Cardiac muscle cell (in vitro differentiated cells and primary cell): ENCODE results near the gene OSCP1. TPM values are rescaled to one million over a fixed set of nuclear protein-coding genes. Genes with fewer than 3 reads are reported as not detected.

Experiments
- DNase-seq, 2 donors: peaks; one replicate each; pipeline versions ENCODE4 v3.0.0 to v3.0.0-alpha.2; 2010 to 2017; ENCODE audit warnings: low read depth in 1 of 2, low spot score in 1 of 2
- H3K27ac ChIP-seq: fragments of 200-600 bp; sonication (generic); 2 replicates; pipeline ENCODE4 v1.5.1; 2016
- H3K27me3 ChIP-seq: fragments of 200-600 bp; sonication (generic); 2 replicates; pipeline ENCODE4 v1.6.0; 2016; ENCODE audit warnings: control low read depth
- H3K36me3 ChIP-seq: fragments of 200-600 bp; sonication (generic); 2 replicates; pipeline ENCODE4 v1.5.1; 2016; ENCODE audit warnings: control low read depth
- H3K4me1 ChIP-seq: fragments of 200-600 bp; sonication (generic); 2 replicates; pipeline ENCODE4 v1.8.1; 2017; ENCODE audit warnings: low read depth, mild to moderate bottlenecking, mixed run types
- H3K4me3 ChIP-seq: fragments of 200-600 bp; sonication (generic); 2 replicates; pipeline ENCODE4 v1.5.1; 2016; ENCODE audit warnings: mild to moderate bottlenecking
- H3K9me3 ChIP-seq: fragments of 200-600 bp; sonication (generic); 2 replicates; pipeline ENCODE4 v1.5.1; 2017; ENCODE audit warnings: low read depth, mild to moderate bottlenecking, control low read depth
- polyA plus RNA-seq: library from polyadenylated mRNA; unstranded; fragments of >200 nt; fragmentation: Nextera tagmentation; extraction: Ambion mirVana; gene quantifications from 2 replicates; pipeline ENCODE4 v1.2.1, GENCODE V29; 2016
- total RNA-seq: library from RNA; depleted of rRNA; stranded (reverse); fragments of >200 nt; gene quantifications from 2 replicates; pipeline ENCODE4 v1.2.3, GENCODE V29; 2016
- TF ChIP-seq, protein P1 (sequence below): IDR thresholded peaks from 2 replicates; pipeline ENCODE4 v1.5.1; 2012; ENCODE audit warnings: low read depth, mild to moderate bottlenecking, low read length

The OSCP1 gene
- total and polyA plus RNA-seq, 2 experiments from 2014 or later = 18.5 to 19.5 TPM

DNA sequence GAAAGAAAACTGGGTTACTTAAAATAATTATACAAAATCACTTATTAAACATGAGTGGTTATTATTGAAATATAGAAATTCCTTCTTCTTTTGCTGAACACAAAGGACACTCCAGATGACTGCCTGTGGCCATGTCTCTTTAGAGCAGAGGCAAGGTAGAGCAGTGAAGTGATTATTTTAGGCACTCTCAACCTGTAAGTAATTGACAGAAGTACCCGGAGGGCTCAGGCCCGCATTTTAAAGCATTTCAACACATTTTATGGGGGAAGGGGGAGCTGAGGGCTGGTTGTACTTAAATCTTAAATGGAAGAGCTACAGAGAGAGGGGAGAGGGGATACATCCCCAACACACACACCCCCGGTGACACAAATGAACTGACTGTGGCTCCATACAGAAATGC, 10.2 kb downstream of the OSCP1 start:
- peaks cover 4% of the 10 kb centered on the region for H3K36me3 ChIP-seq
- H3K4me3 ChIP-seq = no peak overlapping the region
- peaks cover 8% of the 10 kb centered on the region for H3K4me1 ChIP-seq
- no peaks in the 10 kb centered on the region for H3K9me3 ChIP-seq
- H3K27ac ChIP-seq = peak overlapping the region; percentile 65
- DNase-seq = no peak
- TF ChIP-seq, protein P1, sequence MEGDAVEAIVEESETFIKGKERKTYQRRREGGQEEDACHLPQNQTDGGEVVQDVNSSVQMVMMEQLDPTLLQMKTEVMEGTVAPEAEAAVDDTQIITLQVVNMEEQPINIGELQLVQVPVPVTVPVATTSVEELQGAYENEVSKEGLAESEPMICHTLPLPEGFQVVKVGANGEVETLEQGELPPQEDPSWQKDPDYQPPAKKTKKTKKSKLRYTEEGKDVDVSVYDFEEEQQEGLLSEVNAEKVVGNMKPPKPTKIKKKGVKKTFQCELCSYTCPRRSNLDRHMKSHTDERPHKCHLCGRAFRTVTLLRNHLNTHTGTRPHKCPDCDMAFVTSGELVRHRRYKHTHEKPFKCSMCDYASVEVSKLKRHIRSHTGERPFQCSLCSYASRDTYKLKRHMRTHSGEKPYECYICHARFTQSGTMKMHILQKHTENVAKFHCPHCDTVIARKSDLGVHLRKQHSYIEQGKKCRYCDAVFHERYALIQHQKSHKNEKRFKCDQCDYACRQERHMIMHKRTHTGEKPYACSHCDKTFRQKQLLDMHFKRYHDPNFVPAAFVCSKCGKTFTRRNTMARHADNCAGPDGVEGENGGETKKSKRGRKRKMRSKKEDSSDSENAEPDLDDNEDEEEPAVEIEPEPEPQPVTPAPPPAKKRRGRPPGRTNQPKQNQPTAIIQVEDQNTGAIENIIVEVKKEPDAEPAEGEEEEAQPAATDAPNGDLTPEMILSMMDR = no peak
- no peaks in the 10 kb centered on the region for H3K27me3 ChIP-seq

DNA sequence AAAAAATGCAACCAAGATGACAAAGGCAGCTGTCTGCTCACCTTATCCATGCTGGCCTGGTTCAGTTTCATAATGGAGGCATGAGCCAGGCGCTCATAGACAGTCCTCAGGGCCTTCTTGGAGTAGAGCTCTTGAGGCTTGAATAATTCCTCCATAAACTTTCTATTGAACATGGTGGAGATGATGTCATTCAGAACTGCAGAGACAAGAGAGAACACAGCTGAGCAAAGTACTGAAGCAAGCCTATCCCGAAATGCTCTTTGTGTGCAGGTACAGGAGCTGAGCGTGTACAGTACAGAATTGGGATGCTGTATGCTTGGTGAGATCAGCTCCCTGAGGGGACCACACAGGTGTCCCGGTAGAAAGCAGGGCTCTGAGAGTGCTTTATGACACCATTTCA, 11.5 kb downstream of the OSCP1 start:
- Histone ChIP-seq H3K4me3 (no peak overlapping the region), H3K36me3 (peaks cover 4% of the 10 kb centered on the region), H3K4me1 (peaks cover 8% of the 10 kb centered on the region), H3K9me3 (no peaks in the 10 kb centered on the region), H3K27ac (no peak overlapping the region), H3K27me3 (no peaks in the 10 kb centered on the region)
- no peak for DNase-seq
- TF ChIP-seq, protein P1 = no peak

DNA sequence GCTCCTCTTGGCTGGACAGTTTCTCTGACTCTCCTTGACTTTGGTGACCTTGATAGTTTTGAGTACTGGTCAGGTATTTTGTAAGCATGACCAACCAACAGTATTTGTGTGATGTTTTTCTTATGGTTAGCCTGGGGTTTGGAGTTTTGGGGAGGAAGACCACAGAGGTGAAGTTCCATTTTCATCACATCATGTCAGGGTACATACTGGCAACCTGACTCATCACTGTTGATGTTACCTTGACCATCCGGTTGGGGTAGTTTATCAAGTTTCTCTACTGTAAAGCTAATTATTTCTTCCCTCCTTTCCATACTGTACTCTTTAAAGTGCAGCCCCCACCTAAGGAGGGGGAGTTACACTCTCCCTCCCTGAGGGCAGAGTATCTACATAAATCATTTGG, 13.4 kb downstream of the OSCP1 start:
- TF ChIP-seq, protein P1 = no peak
- Histone ChIP-seq H3K27me3 (no peaks in the 10 kb centered on the region), H3K4me1 (peaks cover 8% of the 10 kb centered on the region), H3K27ac (no peak overlapping the region), H3K9me3 (no peaks in the 10 kb centered on the region), H3K4me3 (no peak overlapping the region), H3K36me3 (peaks cover 4% of the 10 kb centered on the region)
- DNase-seq = no peak

DNA sequence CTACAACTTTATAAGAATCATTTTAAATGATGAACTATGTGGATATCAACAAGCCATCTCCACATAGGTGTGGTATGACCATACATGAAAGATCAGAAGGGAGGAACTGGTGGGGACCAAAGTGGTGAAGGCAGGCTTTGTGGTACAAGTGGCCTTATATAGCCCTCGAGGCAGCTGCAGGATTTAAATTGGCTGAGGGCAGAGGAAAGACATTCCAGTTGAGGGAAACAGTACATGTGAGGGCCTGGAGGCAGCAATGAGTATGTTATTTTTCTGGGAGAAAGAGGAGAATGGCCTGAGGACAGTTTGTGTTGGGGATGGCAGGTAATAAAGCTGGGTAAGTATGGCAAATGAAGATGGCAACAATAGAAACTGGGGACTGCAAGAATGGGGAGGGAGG, 17.1 kb downstream of the OSCP1 start:
- no peaks in the 10 kb centered on the region for H3K4me1 ChIP-seq
- H3K4me3 ChIP-seq = no peak overlapping the region
- no peak for DNase-seq
- H3K36me3 ChIP-seq = peaks cover 8% of the 10 kb centered on the region
- H3K9me3 ChIP-seq = no peaks in the 10 kb centered on the region
- no peaks in the 10 kb centered on the region for H3K27me3 ChIP-seq
- H3K27ac ChIP-seq = no peak overlapping the region
- TF ChIP-seq, protein P1 = no peak

DNA sequence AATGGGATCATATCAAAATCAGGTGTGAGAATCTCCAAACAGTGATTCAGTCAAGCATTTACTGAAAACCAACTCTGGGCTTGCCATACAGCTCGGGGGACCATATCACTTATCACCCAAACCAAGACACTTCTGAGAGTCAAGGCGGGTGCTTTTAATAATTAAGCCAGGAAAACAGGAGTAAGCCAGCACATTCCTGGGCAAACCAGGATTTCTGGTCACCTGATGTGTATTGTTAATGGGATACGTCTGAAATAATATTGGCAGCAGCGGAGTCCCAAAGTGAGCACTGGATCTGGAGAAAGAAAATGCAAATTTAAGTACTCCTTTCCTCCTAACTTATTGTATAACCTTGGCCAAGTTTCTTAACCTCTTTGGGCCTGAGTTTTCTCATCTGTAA, 17.6 kb downstream of the OSCP1 start:
- H3K36me3 ChIP-seq = peaks cover 6% of the 10 kb centered on the region
- no peak for DNase-seq
- no peak overlapping the region for H3K4me3 ChIP-seq
- no peak overlapping the region for H3K27ac ChIP-seq
- no peaks in the 10 kb centered on the region for H3K27me3 ChIP-seq
- TF ChIP-seq, protein P1 = no peak
- H3K4me1 ChIP-seq = no peaks in the 10 kb centered on the region
- H3K9me3 ChIP-seq = no peaks in the 10 kb centered on the region

DNA sequence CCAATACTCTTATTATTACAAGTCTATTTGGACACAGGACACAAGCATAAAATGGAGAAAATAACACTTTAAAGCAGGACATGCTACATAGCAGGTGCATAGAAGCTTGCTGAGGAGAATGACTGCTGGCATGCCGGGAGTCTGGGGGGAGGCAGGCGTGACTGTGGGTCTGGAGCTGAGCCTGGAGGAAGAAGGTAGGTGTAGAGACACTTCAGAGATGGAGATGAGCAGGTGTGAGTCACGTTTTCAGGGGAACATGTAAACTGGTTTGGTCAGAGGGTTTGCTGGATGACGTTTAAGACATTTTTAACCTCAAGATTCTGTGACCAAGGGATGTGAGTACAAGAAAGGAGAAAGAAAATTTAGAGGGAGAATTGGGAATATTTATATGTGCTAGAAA, 24.5 kb downstream of the OSCP1 start:
- Histone ChIP-seq H3K36me3 (peaks cover 16% of the 10 kb centered on the region), H3K27ac (no peak overlapping the region), H3K4me1 (no peaks in the 10 kb centered on the region), H3K9me3 (no peaks in the 10 kb centered on the region), H3K4me3 (no peak overlapping the region), H3K27me3 (no peaks in the 10 kb centered on the region)
- TF ChIP-seq, protein P1 = no peak
- no peak for DNase-seq
